SH-SY5Y (cell line): ENCODE measurements around the gene MARK2.

Experiments used
- GATA2 ChIP-seq: IDR thresholded peaks from 2 replicates; pipeline ENCODE4 v1.6.1; 2011; ENCODE audit warnings: mild to moderate bottlenecking, low read depth, low read length
- GATA3 ChIP-seq: IDR thresholded peaks from 2 replicates; pipeline ENCODE4 v1.6.1; 2011; ENCODE audit warnings: low read depth, mild to moderate bottlenecking, low read length, moderate library complexity

DNA sequence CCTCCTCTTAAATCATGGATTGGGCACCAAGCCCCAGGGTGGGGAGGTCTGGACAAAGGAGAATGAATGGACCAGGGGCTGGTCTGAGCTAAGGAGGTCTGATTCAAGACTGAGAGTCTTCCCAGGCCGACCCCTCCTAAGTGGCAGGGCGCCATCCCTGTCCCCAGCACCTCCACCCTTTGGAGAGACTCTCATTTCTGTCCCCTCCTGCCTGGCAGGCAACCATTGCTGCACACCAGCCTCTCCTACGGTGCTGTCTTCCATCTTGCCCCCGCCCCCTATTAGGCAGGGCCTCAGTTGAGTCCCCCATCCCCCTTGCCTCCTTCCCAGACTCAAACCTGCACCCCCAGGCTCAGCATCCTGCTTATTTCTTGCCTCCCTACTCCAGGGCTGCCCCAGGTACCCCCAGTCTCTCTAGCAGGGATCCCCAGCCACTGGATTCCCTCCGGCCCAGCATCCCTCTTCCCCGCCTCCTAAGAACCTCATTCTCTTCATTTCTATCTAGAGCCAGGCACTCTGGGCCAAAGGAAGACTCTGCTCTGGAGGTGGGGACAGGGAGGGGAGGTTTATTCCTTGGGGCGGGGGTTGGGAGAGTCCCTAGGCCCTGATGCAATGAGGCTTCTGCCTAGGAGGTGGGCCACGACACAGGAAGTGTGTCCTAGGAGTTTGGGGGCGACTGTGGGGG is 79.7 kb downstream of the MARK2 start:
- TF ChIP-seq GATA3 (no peak), GATA2 (no peak)
